ENCODE data around the gene BARX1.

DNA sequence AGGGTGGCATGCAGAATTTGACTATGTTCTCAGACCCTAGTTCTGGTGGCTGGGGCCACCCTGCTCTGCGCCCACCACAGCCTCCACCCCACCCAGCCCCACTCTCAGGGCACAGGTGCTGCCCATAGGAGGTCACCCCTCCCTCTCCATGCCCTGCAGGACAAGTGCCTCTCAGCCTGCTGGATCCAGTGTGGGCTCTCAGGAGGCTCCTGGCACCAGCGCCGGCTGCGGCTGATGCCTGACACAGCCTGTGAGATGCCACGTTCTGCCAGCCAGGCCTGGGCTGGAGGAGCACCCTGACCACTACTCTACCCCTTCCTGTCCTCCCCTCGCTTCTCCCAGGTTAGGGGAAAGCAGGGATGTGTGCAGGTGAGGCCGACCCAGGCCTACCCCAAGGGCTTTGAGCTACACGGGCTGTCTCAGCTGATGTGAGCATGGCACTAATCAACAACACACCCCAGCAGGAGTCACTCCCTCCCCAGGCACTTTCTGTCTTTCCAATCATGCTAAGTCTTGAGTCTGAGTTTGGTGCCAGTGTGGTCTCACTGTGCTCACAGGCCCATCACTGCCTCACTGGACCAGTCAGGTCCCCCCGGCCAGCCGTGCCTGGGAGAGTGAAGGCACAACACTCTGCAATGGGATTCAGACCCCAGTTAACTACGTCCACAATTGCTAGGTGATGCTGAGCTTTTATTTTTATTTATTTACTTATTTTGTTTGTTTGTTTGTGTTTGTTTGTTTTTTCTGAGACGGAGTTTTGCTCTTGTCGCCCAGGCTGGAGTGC lies 12.1 kb upstream of the BARX1 start:
- TF ChIP-seq, protein P1, sequence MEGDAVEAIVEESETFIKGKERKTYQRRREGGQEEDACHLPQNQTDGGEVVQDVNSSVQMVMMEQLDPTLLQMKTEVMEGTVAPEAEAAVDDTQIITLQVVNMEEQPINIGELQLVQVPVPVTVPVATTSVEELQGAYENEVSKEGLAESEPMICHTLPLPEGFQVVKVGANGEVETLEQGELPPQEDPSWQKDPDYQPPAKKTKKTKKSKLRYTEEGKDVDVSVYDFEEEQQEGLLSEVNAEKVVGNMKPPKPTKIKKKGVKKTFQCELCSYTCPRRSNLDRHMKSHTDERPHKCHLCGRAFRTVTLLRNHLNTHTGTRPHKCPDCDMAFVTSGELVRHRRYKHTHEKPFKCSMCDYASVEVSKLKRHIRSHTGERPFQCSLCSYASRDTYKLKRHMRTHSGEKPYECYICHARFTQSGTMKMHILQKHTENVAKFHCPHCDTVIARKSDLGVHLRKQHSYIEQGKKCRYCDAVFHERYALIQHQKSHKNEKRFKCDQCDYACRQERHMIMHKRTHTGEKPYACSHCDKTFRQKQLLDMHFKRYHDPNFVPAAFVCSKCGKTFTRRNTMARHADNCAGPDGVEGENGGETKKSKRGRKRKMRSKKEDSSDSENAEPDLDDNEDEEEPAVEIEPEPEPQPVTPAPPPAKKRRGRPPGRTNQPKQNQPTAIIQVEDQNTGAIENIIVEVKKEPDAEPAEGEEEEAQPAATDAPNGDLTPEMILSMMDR (IDR thresholded peaks at IDR 0.05; ENCODE audit: low read length) = no peak
- no peak for TF ChIP-seq EZH2 (IDR thresholded peaks at IDR 0.05; ENCODE audit: borderline replicate concordance, low read length)
